Osteocyte (in vitro differentiated cells): ENCODE data around the gene PSPC1. TPM values are rescaled to one million over a fixed set of nuclear protein-coding genes. Genes with fewer than 3 reads are reported as not detected.
A peak's percentile ranks its signal among the peaks of the same experiment; 100 is the strongest.
"Not testable (repeated sequence)": the region's sequence is repeated elsewhere in the genome, so short reads cannot be mapped to it uniquely, and the experiment has no call there.

Experiments
- DNase-seq: peaks from one replicate; pipeline ENCODE4 v3.0.0; 2021; ENCODE audit warnings: mixed read lengths; ENCODE audit not compliant: unreplicated experiment; ENCODE audit errors: extremely low spot score
- H3K27ac Mint-ChIP-seq: one replicate; pipeline ENCODE4 v1.8.0; 2021; ENCODE audit warnings: mild to moderate bottlenecking, mixed read lengths; ENCODE audit not compliant: unreplicated experiment
- H3K27me3 Mint-ChIP-seq: one replicate; pipeline ENCODE4 v1.8.0; 2021; ENCODE audit warnings: mixed read lengths; ENCODE audit not compliant: unreplicated experiment
- H3K36me3 Mint-ChIP-seq: one replicate; pipeline ENCODE4 v1.8.0; 2021; ENCODE audit warnings: mixed read lengths; ENCODE audit not compliant: unreplicated experiment
- H3K4me1 Mint-ChIP-seq: one replicate; pipeline ENCODE4 v1.8.0; 2021; ENCODE audit warnings: mixed read lengths; ENCODE audit not compliant: unreplicated experiment
- H3K4me3 Mint-ChIP-seq: one replicate; pipeline ENCODE4 v1.8.0; 2021; ENCODE audit warnings: mild to moderate bottlenecking, moderate library complexity, mixed read lengths; ENCODE audit not compliant: unreplicated experiment
- H3K9me3 Mint-ChIP-seq: one replicate; pipeline ENCODE4 v1.8.0; 2021; ENCODE audit warnings: mixed read lengths; ENCODE audit not compliant: unreplicated experiment
- CTCF ChIP-seq: fragments of 200-600 bp; sonication (generic); IDR thresholded peaks from 2 replicates; pipeline ENCODE4 v1.5.0; 2021; ENCODE audit warnings: antibody characterized with exemption, mild to moderate bottlenecking, moderate library complexity
- total RNA-seq: library from RNA; stranded (reverse); gene quantifications from 2 replicates; pipeline ENCODE4 v1.2.1, GENCODE V29; 2021

PSPC1 gene
- total RNA-seq, 1 donor from 2014 or later: 62.8 TPM

GRCh38 chr13:19795956-19796355 lies 13.2 kb upstream of the PSPC1 start:
- peaks cover 7% of the 10 kb centered on the region for H3K36me3 Mint-ChIP-seq
- no peak for DNase-seq
- peaks cover 5% of the 10 kb centered on the region for H3K4me1 Mint-ChIP-seq
- H3K9me3 Mint-ChIP-seq: no peaks in the 10 kb centered on the region
- no peak for TF ChIP-seq CTCF
- no peak overlapping the region for H3K27ac Mint-ChIP-seq
- no peak overlapping the region for H3K4me3 Mint-ChIP-seq
- no peaks in the 10 kb centered on the region for H3K27me3 Mint-ChIP-seq

GRCh38 chr13:19794631-19795030 lies 11.9 kb upstream of the PSPC1 start:
- no peak for DNase-seq
- H3K27ac Mint-ChIP-seq: no peak overlapping the region
- no peaks in the 10 kb centered on the region for H3K9me3 Mint-ChIP-seq
- TF ChIP-seq CTCF: no peak
- no peaks in the 10 kb centered on the region for H3K27me3 Mint-ChIP-seq
- H3K4me3 Mint-ChIP-seq: no peak overlapping the region
- peaks cover 4% of the 10 kb centered on the region for H3K36me3 Mint-ChIP-seq
- peaks cover 5% of the 10 kb centered on the region for H3K4me1 Mint-ChIP-seq

GRCh38 chr13:19791953-19792537 lies 9.3 kb upstream of the PSPC1 start:
- H3K27ac Mint-ChIP-seq: no peak overlapping the region
- no peak for DNase-seq
- H3K4me1 Mint-ChIP-seq: peaks cover 5% of the 10 kb centered on the region
- no peaks in the 10 kb centered on the region for H3K27me3 Mint-ChIP-seq
- H3K36me3 Mint-ChIP-seq: peaks cover 4% of the 10 kb centered on the region
- no peak overlapping the region for H3K4me3 Mint-ChIP-seq
- H3K9me3 Mint-ChIP-seq: no peaks in the 10 kb centered on the region
- TF ChIP-seq CTCF: no peak

- Mint-ChIP-seq H3K9me3 (no peaks in the 10 kb centered on the region), H3K27me3 (no peaks in the 10 kb centered on the region), H3K4me3 (peak overlapping the region; percentile 96), H3K4me1 (peaks cover 6% of the 10 kb centered on the region), H3K27ac (peak overlapping the region; percentile 99), H3K36me3 (no peaks in the 10 kb centered on the region)
- no peak for TF ChIP-seq CTCF
- peak; percentile 87 for DNase-seq
These were observed 557 bp downstream of the PSPC1 start for GRCh38 chr13:19782049-19782726.

- no peaks in the 10 kb centered on the region for H3K27me3 Mint-ChIP-seq
- no peak for TF ChIP-seq CTCF
- no peaks in the 10 kb centered on the region for H3K9me3 Mint-ChIP-seq
- peaks cover 6% of the 10 kb centered on the region for H3K4me1 Mint-ChIP-seq
- H3K36me3 Mint-ChIP-seq: no peaks in the 10 kb centered on the region
- peak overlapping the region; percentile 96 for H3K4me3 Mint-ChIP-seq
- H3K27ac Mint-ChIP-seq: peak overlapping the region; percentile 99
- DNase-seq: no peak
These were observed 1.2 kb downstream of the PSPC1 start for GRCh38 chr13:19781526-19781925.

- DNase-seq, H3K9me3 Mint-ChIP-seq, H3K4me1 Mint-ChIP-seq, H3K27ac Mint-ChIP-seq, H3K27me3 Mint-ChIP-seq, H3K36me3 Mint-ChIP-seq: not testable (repeated sequence)
- peak overlapping the region; percentile 96 for H3K4me3 Mint-ChIP-seq
These were observed 1.9 kb downstream of the PSPC1 start for GRCh38 chr13:19780753-19781418.
